Colonic mucosa (tissue), 4 donors: ENCODE measurements around the gene IL22RA1. TPM values are rescaled to one million over a fixed set of nuclear protein-coding genes. Genes with fewer than 3 reads are reported as not detected.

Experiments
- DNase-seq: peaks from one replicate; pipeline ENCODE4 v3.0.0-alpha.2; 2020
- H3K27ac ChIP-seq: fragments of 200-600 bp; one replicate; pipeline ENCODE4 v1.8.0; 2021
- H3K27me3 ChIP-seq: fragments of 200-600 bp; one replicate; pipeline ENCODE4 v1.8.0; 2021
- H3K36me3 ChIP-seq: fragments of 200-600 bp; one replicate; pipeline ENCODE4 v1.8.0; 2021
- H3K4me1 ChIP-seq: fragments of 200-600 bp; one replicate; pipeline ENCODE4 v1.8.0; 2021; ENCODE audit warnings: mild to moderate bottlenecking
- H3K4me3 ChIP-seq: fragments of 200-600 bp; one replicate; pipeline ENCODE4 v1.8.0; 2021
- H3K9ac ChIP-seq, 2 donors: one replicate each; pipeline ENCODE4 v1.7.0; 2013; ENCODE audit warnings: control low read depth in 2 of 2, low read depth in 2 of 2, low read length in 2 of 2
- H3K9me3 ChIP-seq: fragments of 200-600 bp; one replicate; pipeline ENCODE4 v1.8.0; 2021
- CTCF ChIP-seq: fragments of 200-600 bp; IDR thresholded peaks from one replicate; pipeline ENCODE4 v1.8.0; 2022; ENCODE audit warnings: antibody characterized with exemption, mild to moderate bottlenecking
- intact Hi-C: fragments of 100-400 bp; cut with DNase I; formaldehyde crosslinking; loops from one replicate; pipeline ENCODE4 v1.14.1; 2022
- total RNA-seq, 2 donors: library from RNA; stranded (reverse); fragmentation: NEBNext Ultra II Directional in 1 of 2; extraction: Animal tissue kit (Norgen Biotek cat#: 25700) in 1 of 2; gene quantifications; one replicate each; pipeline ENCODE4 v1.2.1, GENCODE V29; 2021
- donor health status: healthy.
- donor health status: DM: no; HTN: no; CAD: no.
- donor health status: DM: no; HTN: no; CAD: no.

IL22RA1 gene
- total RNA-seq, 2 donors from 2014 or later = 15.5 to 17.3 TPM

- H3K9ac ChIP-seq = no peak overlapping the region
- H3K27ac ChIP-seq = no peak overlapping the region
- no peaks in the 10 kb centered on the region for H3K36me3 ChIP-seq
- no peak overlapping the region for H3K4me3 ChIP-seq
- H3K9me3 ChIP-seq = no peaks in the 10 kb centered on the region
- intact Hi-C loops = no loop called here
- TF ChIP-seq CTCF = no peak
- peaks cover 7% of the 10 kb centered on the region for H3K4me1 ChIP-seq
- H3K27me3 ChIP-seq = no peaks in the 10 kb centered on the region
- no peak for DNase-seq
Measured at GRCh38 chr1:24104854-24105253, 38.1 kb downstream of the IL22RA1 start.

- H3K4me3 ChIP-seq = no peak overlapping the region
- H3K27ac ChIP-seq = no peak overlapping the region
- H3K36me3 ChIP-seq = no peaks in the 10 kb centered on the region
- H3K9ac ChIP-seq = no peak overlapping the region
- DNase-seq = no peak
- H3K4me1 ChIP-seq = peaks cover 7% of the 10 kb centered on the region
- TF ChIP-seq CTCF = no peak
- intact Hi-C loops = no loop called here
- no peaks in the 10 kb centered on the region for H3K9me3 ChIP-seq
- H3K27me3 ChIP-seq = no peaks in the 10 kb centered on the region
Measured at GRCh38 chr1:24103879-24104278, 39.1 kb downstream of the IL22RA1 start.

- H3K27ac ChIP-seq = no peak overlapping the region
- intact Hi-C loops = no loop called here
Measured at GRCh38 chr1:24103408-24103807, 39.5 kb downstream of the IL22RA1 start.

GRCh38 chr1:24102961-24103360, 40.0 kb downstream of the IL22RA1 start:
- no peak overlapping the region for H3K4me3 ChIP-seq
- intact Hi-C loops = no loop called here
- no peak overlapping the region for H3K27ac ChIP-seq
- H3K9me3 ChIP-seq = no peaks in the 10 kb centered on the region
- no peaks in the 10 kb centered on the region for H3K36me3 ChIP-seq
- no peaks in the 10 kb centered on the region for H3K27me3 ChIP-seq
- no peak overlapping the region for H3K9ac ChIP-seq
- no peak for DNase-seq
- peaks cover 3% of the 10 kb centered on the region for H3K4me1 ChIP-seq
- no peak for TF ChIP-seq CTCF

More at GRCh38 chr1:24103408-24103807, 39.5 kb downstream of the IL22RA1 start:
- Histone ChIP-seq H3K9ac (no peak overlapping the region), H3K4me3 (no peak overlapping the region), H3K9me3 (no peaks in the 10 kb centered on the region), H3K4me1 (peaks cover 7% of the 10 kb centered on the region), H3K36me3 (no peaks in the 10 kb centered on the region), H3K27me3 (no peaks in the 10 kb centered on the region)
- DNase-seq = no peak
- TF ChIP-seq CTCF = no peak

- H3K9me3 ChIP-seq = no peaks in the 10 kb centered on the region
- TF ChIP-seq CTCF = no peak
- intact Hi-C loops = no loop called here
- no peak overlapping the region for H3K27ac ChIP-seq
- no peak overlapping the region for H3K9ac ChIP-seq
- no peaks in the 10 kb centered on the region for H3K4me1 ChIP-seq
- no peaks in the 10 kb centered on the region for H3K27me3 ChIP-seq
- DNase-seq = no peak
- no peaks in the 10 kb centered on the region for H3K36me3 ChIP-seq
- no peak overlapping the region for H3K4me3 ChIP-seq
Measured at GRCh38 chr1:24101796-24102586, 40.9 kb downstream of the IL22RA1 start.
